Endothelial cell of umbilical vein (primary cell): ENCODE data around the gene RPUSD4. TPM values are rescaled to one million over a fixed set of nuclear protein-coding genes. Genes with fewer than 3 reads are reported as not detected.

ENCODE experiments used
- BruUV-seq: library from RNA; stranded (reverse); fragments of 400-500 nt; replicated peaks from 2 replicates; lab custom pipeline; 2021; lab: Mats Ljungman, UMichigan
- CTCF ChIA-PET: fragments of 300-600, 350-600 bp; sonication (Branson Sonifier 250); formaldehyde crosslinking; loops from one replicate; lab custom pipeline; 2021; ENCODE audit warnings: antibody characterized with exemption, inconsistent platforms; lab: Charles Lee
- POLR2A ChIA-PET: fragments of 300-600, 350-600 bp; sonication (Branson Sonifier 250); formaldehyde crosslinking; loops from one replicate; lab custom pipeline; 2021; ENCODE audit warnings: antibody characterized with exemption, inconsistent platforms; lab: Charles Lee
- DNase-seq: peaks from one replicate; pipeline ENCODE4 v3.0.0-alpha.2; 2011; ENCODE audit warnings: low read depth, low spot score
- FAIRE-seq: peaks from 2 replicates; lab custom pipeline; 2011; peaks lifted over from hg19 to GRCh38; lab: Jason Lieb, UNC
- H2AFZ ChIP-seq: 2 replicates; pipeline ENCODE4 v1.6.0; 2012; ENCODE audit warnings: low read depth, low read length, control low read depth, inconsistent platforms
- H3K27ac ChIP-seq: 2 replicates; pipeline ENCODE4 v1.5.1; 2011; ENCODE audit warnings: low read depth, mild to moderate bottlenecking, control low read depth, low read length, moderate library complexity; ENCODE audit not compliant: insufficient read depth
- H3K27me3 ChIP-seq, 2 experiments: 2 replicates each; pipeline versions ENCODE4 v1.6.0 to v1.6.1; 2011; ENCODE audit warnings: low read length in 2 of 2, mixed read lengths in 1 of 2; ENCODE audit not compliant: control insufficient read depth in 2 of 2, insufficient read depth in 2 of 2
- H3K36me3 ChIP-seq, 2 experiments: 2 replicates in 1 of 2; 3 replicates in 1 of 2; pipeline ENCODE4 v1.5.1; 2011; ENCODE audit warnings: low read length in 2 of 2, mild to moderate bottlenecking in 1 of 2, moderate library complexity in 1 of 2; ENCODE audit not compliant: control insufficient read depth in 2 of 2, insufficient read depth in 2 of 2; ENCODE audit errors: extremely low read depth in 1 of 2
- H3K4me1 ChIP-seq: 3 replicates; pipeline ENCODE4 v1.5.1; 2011; ENCODE audit warnings: mild to moderate bottlenecking, low read length; ENCODE audit not compliant: control insufficient read depth, insufficient read depth; ENCODE audit errors: extremely low read depth
- H3K4me2 ChIP-seq: 2 replicates; pipeline ENCODE4 v1.6.1; 2011; ENCODE audit warnings: low read length, control low read depth, mixed read lengths; ENCODE audit not compliant: insufficient read depth
- H3K4me3 ChIP-seq, 3 experiments: fragments of 200-600 bp in 1 of 3; sonication (generic), shearing (Covaris generic) in 1 of 3; replicated peaks in 1 of 3; 2 replicates each; pipeline ENCODE4 v1.5.1; 2011 to 2016; ENCODE audit warnings: control low read depth in 3 of 3, low read length in 3 of 3, mild to moderate bottlenecking in 2 of 3, inconsistent platforms in 1 of 3, low read depth in 1 of 3, moderate library complexity in 1 of 3; ENCODE audit not compliant: insufficient read depth in 1 of 3
- H3K79me2 ChIP-seq: 2 replicates; pipeline ENCODE4 v1.6.0; 2012; ENCODE audit warnings: low read length, inconsistent platforms; ENCODE audit not compliant: control insufficient read depth, insufficient read depth
- H3K9ac ChIP-seq: replicated peaks from 2 replicates; pipeline ENCODE3; 2011; ENCODE audit warnings: low read length, control low read depth; ENCODE audit not compliant: insufficient read depth; ENCODE audit errors: extremely low read depth
- H3K9me1 ChIP-seq: replicated peaks from 3 replicates; pipeline ENCODE4 v1.6.0; 2011; ENCODE audit warnings: mild to moderate bottlenecking, low read length; ENCODE audit not compliant: control insufficient read depth, insufficient read depth; ENCODE audit errors: extremely low read depth
- H3K9me3 ChIP-seq: replicated peaks from 2 replicates; pipeline ENCODE4 v1.5.1; 2012; ENCODE audit warnings: low read length, inconsistent platforms; ENCODE audit not compliant: control insufficient read depth, insufficient read depth
- H4K20me1 ChIP-seq: replicated peaks from 2 replicates; pipeline ENCODE3; 2011; ENCODE audit warnings: mild to moderate bottlenecking, low read length; ENCODE audit not compliant: control insufficient read depth, insufficient read depth; ENCODE audit errors: extremely low read depth
- EZH2 ChIP-seq: IDR thresholded peaks from 2 replicates; pipeline ENCODE4 v1.6.1; 2012; ENCODE audit warnings: borderline replicate concordance, low read depth, mild to moderate bottlenecking, moderate library complexity, low read length, inconsistent platforms; ENCODE audit not compliant: severe bottlenecking
- FOS ChIP-seq: IDR thresholded peaks from 2 replicates; pipeline ENCODE4 v1.6.1; 2011; ENCODE audit warnings: mild to moderate bottlenecking, low read length, moderate library complexity, borderline replicate concordance; ENCODE audit not compliant: insufficient read depth
- GATA2 ChIP-seq: IDR thresholded peaks from 2 replicates; pipeline ENCODE4 v1.7.0; 2011; ENCODE audit warnings: low read depth, mild to moderate bottlenecking, moderate library complexity, mixed read lengths, low read length; ENCODE audit not compliant: insufficient read length, insufficient read depth
- JUN ChIP-seq: IDR thresholded peaks from 2 replicates; pipeline ENCODE4 v1.6.1; 2011; ENCODE audit warnings: borderline replicate concordance, low read depth; ENCODE audit not compliant: insufficient read length, insufficient read depth
- MYC ChIP-seq: IDR thresholded peaks from one replicate; pipeline ENCODE4 v1.6.1; 2011; ENCODE audit warnings: mild to moderate bottlenecking, low read depth, low read length
- POLR2A ChIP-seq: IDR thresholded peaks from 2 replicates; pipeline ENCODE4 v1.6.1; 2012; ENCODE audit warnings: low read depth, mild to moderate bottlenecking, control low read depth, low read length
- POLR2AphosphoS5 ChIP-seq: IDR thresholded peaks from 2 replicates; pipeline ENCODE4 v1.6.1; 2012; ENCODE audit warnings: low read depth, mild to moderate bottlenecking, control low read depth, low read length, moderate library complexity; ENCODE audit not compliant: insufficient read depth
- dilution Hi-C: fragments of 300-500 bp; cut with MboI; formaldehyde crosslinking; loops from one replicate; pipeline ENCODE4 v1.15.0; 2019; ENCODE audit warnings: low sequenced_read_pairs; ENCODE audit not compliant: extremely low pct_ligation_motif_present
- intact Hi-C: fragments of 100-400 bp; cut with micrococcal nuclease; formaldehyde crosslinking; loops from one replicate; pipeline ENCODE4 v1.10.0; 2022
- polyA plus RNA-seq, 4 experiments: library from polyadenylated mRNA; depleted of rRNA in 3 of 4; stranded (reverse) in 3 of 4; unstranded in 1 of 4; fragments of >200 nt; gene quantifications; 2 replicates each; pipeline versions ENCODE4 v1.2.1 to v1.2.3, GENCODE V29; 2011 to 2012; ENCODE audit warnings: missing spikeins in 1 of 4
- total RNA-seq: library from RNA; stranded (reverse); gene quantifications from 2 replicates; pipeline ENCODE4 v1.2.3, GENCODE V29; 2021
- TF ChIP-seq, protein P1 (sequence below), 2 donors: IDR thresholded peaks; 1 replicate in 1 of 2; 2 replicates in 1 of 2; pipeline ENCODE4 v1.5.1; 2011; ENCODE audit warnings: low read length in 2 of 2, mild to moderate bottlenecking in 2 of 2, moderate library complexity in 2 of 2, control low read depth in 1 of 2, inconsistent platforms in 1 of 2, low read depth in 1 of 2; ENCODE audit not compliant: insufficient read depth in 1 of 2; ENCODE audit errors: extremely low read depth in 1 of 2
- TF ChIP-seq, protein P2 (sequence below): IDR thresholded peaks from 2 replicates; pipeline ENCODE4 v1.6.1; 2011; ENCODE audit not compliant: insufficient read depth, insufficient read length

RPUSD4 gene
- total and polyA plus RNA-seq, 2 donors (not counting 3 experiments of a cell fraction or from before 2014, with no cell fraction given), result 37.8 to 40.8 TPM

DNA sequence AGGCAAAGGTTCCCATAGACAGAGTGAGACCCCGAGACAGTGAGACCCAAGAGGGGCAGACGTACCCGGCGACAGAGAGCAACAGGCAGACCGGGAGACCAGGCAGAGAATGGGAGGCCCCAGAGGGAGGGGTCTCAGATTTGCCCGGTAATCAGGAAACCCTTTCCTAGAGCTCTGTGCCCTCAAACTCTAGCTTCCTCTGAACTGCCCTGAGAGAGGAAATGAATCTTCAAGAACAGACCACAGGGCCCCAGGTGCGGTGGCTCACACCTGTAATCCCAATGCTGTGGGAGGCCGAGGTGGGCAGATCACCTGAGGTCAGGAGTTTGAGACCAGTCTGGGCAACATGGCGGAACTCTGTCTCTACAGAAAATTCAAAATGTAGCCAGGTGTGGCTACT, 47.7 kb downstream of the RPUSD4 start:
- CTCF ChIA-PET, result no interaction called here
- no peaks in the 10 kb centered on the region for H3K79me2 ChIP-seq
- peaks cover 0 to 6% of the 10 kb centered on the region in 2 experiments for H3K27me3 ChIP-seq
- FAIRE-seq (no peak), DNase-seq (no peak)
- H3K9me1 ChIP-seq, result no peaks in the 10 kb centered on the region
- TF ChIP-seq GATA2, result no peak
- no peak for TF ChIP-seq JUN
- TF ChIP-seq EZH2, result no peak
- TF ChIP-seq POLR2AphosphoS5, result no peak
- no peak for TF ChIP-seq MYC
- no peak for TF ChIP-seq FOS
- TF ChIP-seq, protein P1, sequence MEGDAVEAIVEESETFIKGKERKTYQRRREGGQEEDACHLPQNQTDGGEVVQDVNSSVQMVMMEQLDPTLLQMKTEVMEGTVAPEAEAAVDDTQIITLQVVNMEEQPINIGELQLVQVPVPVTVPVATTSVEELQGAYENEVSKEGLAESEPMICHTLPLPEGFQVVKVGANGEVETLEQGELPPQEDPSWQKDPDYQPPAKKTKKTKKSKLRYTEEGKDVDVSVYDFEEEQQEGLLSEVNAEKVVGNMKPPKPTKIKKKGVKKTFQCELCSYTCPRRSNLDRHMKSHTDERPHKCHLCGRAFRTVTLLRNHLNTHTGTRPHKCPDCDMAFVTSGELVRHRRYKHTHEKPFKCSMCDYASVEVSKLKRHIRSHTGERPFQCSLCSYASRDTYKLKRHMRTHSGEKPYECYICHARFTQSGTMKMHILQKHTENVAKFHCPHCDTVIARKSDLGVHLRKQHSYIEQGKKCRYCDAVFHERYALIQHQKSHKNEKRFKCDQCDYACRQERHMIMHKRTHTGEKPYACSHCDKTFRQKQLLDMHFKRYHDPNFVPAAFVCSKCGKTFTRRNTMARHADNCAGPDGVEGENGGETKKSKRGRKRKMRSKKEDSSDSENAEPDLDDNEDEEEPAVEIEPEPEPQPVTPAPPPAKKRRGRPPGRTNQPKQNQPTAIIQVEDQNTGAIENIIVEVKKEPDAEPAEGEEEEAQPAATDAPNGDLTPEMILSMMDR (IDR thresholded peaks at IDR 0.05; ENCODE audit: extremely low read depth in 1 of 2, insufficient read depth in 1 of 2, low read depth in 1 of 2, low read length in 2 of 2), result no peak
- no peak for TF ChIP-seq POLR2A
- TF ChIP-seq, protein P2, sequence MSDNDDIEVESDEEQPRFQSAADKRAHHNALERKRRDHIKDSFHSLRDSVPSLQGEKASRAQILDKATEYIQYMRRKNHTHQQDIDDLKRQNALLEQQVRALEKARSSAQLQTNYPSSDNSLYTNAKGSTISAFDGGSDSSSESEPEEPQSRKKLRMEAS, result no peak
- H3K4me3 ChIP-seq, result no peak overlapping the region
- intact Hi-C loops, result no loop called here
- no peak overlapping the region for H3K27ac ChIP-seq
- no peak overlapping the region for H3K4me2 ChIP-seq
- BruUV-seq, result no TSS peak
- H4K20me1 ChIP-seq, result no peaks in the 10 kb centered on the region
- H3K4me1 ChIP-seq, result no peaks in the 10 kb centered on the region
- H3K9ac ChIP-seq, result no peak overlapping the region
- POLR2A ChIA-PET, result no interaction called here
- no peak overlapping the region for H2AFZ ChIP-seq
- H3K9me3 ChIP-seq, result no peaks in the 10 kb centered on the region
- no peaks in the 10 kb centered on the region for H3K36me3 ChIP-seq
- dilution Hi-C loops, result no loop called here
